Spleen (tissue), 11 donors: ENCODE measurements around the gene ALG8. TPM values are rescaled to one million over a fixed set of nuclear protein-coding genes. Genes with fewer than 3 reads are reported as not detected.

Source experiments
- DNase-seq: peaks from one replicate; pipeline ENCODE4 v3.0.0-alpha.2; 2020
- H3K27ac ChIP-seq, 8 donors: fragments of 200-600 bp; sonication (generic) in 7 of 8; 1 replicate in 4 of 8; 2 replicates in 4 of 8; pipeline versions ENCODE4 v1.5.0 to v1.8.0; 2016 to 2021; ENCODE audit warnings: inconsistent platforms in 4 of 8, mild to moderate bottlenecking in 4 of 8, moderate library complexity in 1 of 8
- H3K27me3 ChIP-seq, 7 donors: fragments of 200-600 bp; sonication (generic) in 6 of 7; replicated peaks in 1 of 7; 1 replicate in 4 of 7; 2 replicates in 3 of 7; pipeline versions ENCODE4 v1.5.0 to v1.8.0; 2016 to 2021; ENCODE audit warnings: inconsistent platforms in 3 of 7, mild to moderate bottlenecking in 1 of 7
- H3K36me3 ChIP-seq, 6 donors: fragments of 200-600 bp; sonication (generic) in 5 of 6; 1 replicate in 4 of 6; 2 replicates in 2 of 6; pipeline versions ENCODE4 v1.5.0 to v1.8.0; 2016 to 2021; ENCODE audit warnings: inconsistent platforms in 2 of 6
- H3K4me1 ChIP-seq, 6 donors: fragments of 200-600 bp; sonication (generic) in 5 of 6; 1 replicate in 3 of 6; 2 replicates in 3 of 6; pipeline versions ENCODE4 v1.5.0 to v1.8.0; 2016 to 2021; ENCODE audit warnings: inconsistent platforms in 3 of 6
- H3K4me3 ChIP-seq, 8 donors: fragments of 200-600 bp; sonication (generic) in 7 of 8; 1 replicate in 4 of 8; 2 replicates in 4 of 8; pipeline versions ENCODE4 v1.5.0 to v1.8.0; 2016 to 2021; ENCODE audit warnings: inconsistent platforms in 4 of 8, mild to moderate bottlenecking in 4 of 8, moderate library complexity in 2 of 8
- H3K9me3 ChIP-seq, 8 donors: fragments of 200-600 bp; sonication (generic) in 7 of 8; 1 replicate in 4 of 8; 2 replicates in 4 of 8; pipeline versions ENCODE4 v1.5.0 to v1.8.0; 2016 to 2021; ENCODE audit warnings: inconsistent platforms in 4 of 8
- CTCF ChIP-seq, 11 experiments: fragments of 200-600 bp in 7 of 11; fragments of 450-650 bp in 4 of 11; sonication (generic) in 4 of 11; IDR thresholded peaks in 8 of 11; conservative IDR thresholded peaks in 3 of 11; 1 replicate in 7 of 11; 2 replicates in 4 of 11; pipeline versions ENCODE4 v1.4.0 to v1.8.0; 2016 to 2021; ENCODE audit warnings: antibody characterized with exemption in 11 of 11, inconsistent platforms in 4 of 11, mild to moderate bottlenecking in 1 of 11
- POLR2A ChIP-seq, 3 donors: fragments of 450-650 bp; IDR thresholded peaks; one replicate each; pipeline ENCODE4 v1.5.1; 2017; ENCODE audit warnings: antibody characterized with exemption in 3 of 3, mild to moderate bottlenecking in 1 of 3
- POLR2AphosphoS5 ChIP-seq, 3 donors: sonication (generic); formaldehyde crosslinking; IDR thresholded peaks; one replicate each; pipeline ENCODE4 v1.5.1; 2017; ENCODE audit warnings: antibody characterized with exemption in 3 of 3
- WGBS, 5 donors: extraction: QIAGEN DNeasy Blood & Tissue Kit in 3 of 5; methylation state at CpG; one replicate each; pipeline versions ENCODE4 v1.1.5 to v1.1.7; 2013 to 2018; 5-methylcytosine and 5-hydroxymethylcytosine counted together
- intact Hi-C: fragments of 100-400 bp; cut with DNase I; formaldehyde crosslinking; loops from one replicate; pipeline ENCODE4 v1.15.0; 2023; ENCODE audit warnings: low total_unique reads
- polyA plus RNA-seq, 3 donors: library from polyadenylated mRNA; stranded (reverse); fragments of 200-250 nt; gene quantifications; one replicate each; pipeline ENCODE4 v1.2.1, GENCODE V29; 2013
- total RNA-seq, 7 donors: library from RNA; depleted of rRNA in 3 of 7; stranded (reverse); fragments of >200 nt in 3 of 7; fragmentation: NEBNext Ultra II Directional in 4 of 7; extraction: Animal tissue kit (Norgen Biotek cat#: 25700) in 4 of 7; gene quantifications; one replicate each; pipeline versions ENCODE4 v1.1.0 to v1.2.1, GENCODE V29; 2016 to 2021
- donor health status: healthy with polysubstance abuse.
- donor health status: DM: no; HTN: no; CAD: no; lungs with moderate emphysema.
- donor health status: DM: no; HTN: no; CAD: no.
- donor health status: Bipolar disorder and iron deficiency.
- donor health status: healthy.
- donor health status: DM: no; HTN: no; CAD: no.
- donor health status: DM: yes; HTN: yes; CAD: no.

The ALG8 gene
- total and polyA plus RNA-seq, 10 donors: 17.4 to 35.7 (median 31.3) TPM

GRCh38 chr11:78110351-78110750, 29.1 kb downstream of the ALG8 start:
- no peak overlapping the region for H3K27ac ChIP-seq
- no peak overlapping the region for H3K4me3 ChIP-seq
- H3K9me3 ChIP-seq: no peaks in the 10 kb centered on the region
- 90 to 97% (median 92%) methylated on average over 5 of the region's 5 CpGs for WGBS, 5 donors
- no peaks in the 10 kb centered on the region for H3K27me3 ChIP-seq
- no peaks in the 10 kb centered on the region for H3K4me1 ChIP-seq
- intact Hi-C loops: no loop called here
- DNase-seq: no peak
- TF ChIP-seq POLR2AphosphoS5 (IDR thresholded peaks at IDR 0.05) (no peak), CTCF (IDR thresholded peaks at IDR 0.05 in 8 of 11, conservative IDR thresholded peaks at IDR 0.05 in 3 of 11) (no peak), POLR2A (IDR thresholded peaks at IDR 0.05) (no peak)
- peaks cover 3 to 99% (median 44%) of the 10 kb centered on the region in 6 donors for H3K36me3 ChIP-seq

GRCh38 chr11:78109081-78110015, 30.1 kb downstream of the ALG8 start:
- TF ChIP-seq POLR2AphosphoS5 (IDR thresholded peaks at IDR 0.05): no peak
- TF ChIP-seq CTCF (IDR thresholded peaks at IDR 0.05 in 8 of 11, conservative IDR thresholded peaks at IDR 0.05 in 3 of 11): no peak
- no peak for TF ChIP-seq POLR2A (IDR thresholded peaks at IDR 0.05)
- no peaks in the 10 kb centered on the region for H3K9me3 ChIP-seq
- H3K27ac ChIP-seq: no peak overlapping the region
- H3K4me3 ChIP-seq: no peak overlapping the region
- no peaks in the 10 kb centered on the region for H3K27me3 ChIP-seq
- intact Hi-C loops: no loop called here
- no peak for DNase-seq
- WGBS, 5 donors: 80 to 90% (median 84%) methylated on average over 3 of the region's 3 CpGs
- peaks cover 3 to 99% (median 44%) of the 10 kb centered on the region in 6 donors for H3K36me3 ChIP-seq
- no peaks in the 10 kb centered on the region for H3K4me1 ChIP-seq

- Histone ChIP-seq H3K9me3 (no peaks in the 10 kb centered on the region), H3K4me1 (no peaks in the 10 kb centered on the region), H3K36me3 (peaks cover 0 to 86% (median 37%) of the 10 kb centered on the region in 6 donors), H3K27ac (no peak overlapping the region), H3K4me3 (no peak overlapping the region), H3K27me3 (no peaks in the 10 kb centered on the region)
- WGBS, 5 donors: 93 to 100% (median 95%) methylated on average over 2 of the region's 2 CpGs
- DNase-seq: no peak
- intact Hi-C loops: no loop called here
- TF ChIP-seq POLR2A (IDR thresholded peaks at IDR 0.05): no peak
These were observed 38.6 kb downstream of the ALG8 start for GRCh38 chr11:78100676-78101472.

GRCh38 chr11:78100261-78100660, 39.2 kb downstream of the ALG8 start:
- intact Hi-C loops: no loop called here
- TF ChIP-seq POLR2AphosphoS5 (IDR thresholded peaks at IDR 0.05): no peak
- TF ChIP-seq POLR2A (IDR thresholded peaks at IDR 0.05): no peak
- TF ChIP-seq CTCF (IDR thresholded peaks at IDR 0.05 in 8 of 11, conservative IDR thresholded peaks at IDR 0.05 in 3 of 11): no peak
- 77 to 93% (median 79%) methylated on average over 5 of the region's 5 CpGs for WGBS, 5 donors
- Histone ChIP-seq H3K27ac (no peak overlapping the region), H3K36me3 (peaks cover 0 to 82% (median 37%) of the 10 kb centered on the region in 6 donors), H3K27me3 (no peaks in the 10 kb centered on the region), H3K4me1 (no peaks in the 10 kb centered on the region), H3K4me3 (no peak overlapping the region), H3K9me3 (no peaks in the 10 kb centered on the region)
- DNase-seq: no peak
